ENCODE results near the gene RGS14. TPM values are rescaled to one million over a fixed set of nuclear protein-coding genes. Genes with fewer than 3 reads are reported as not detected.

RGS14 gene
- total and polyA plus RNA-seq, 2 donors (not counting 3 experiments of a cell fraction or from before 2014, with no cell fraction given), result 4.3 to 7.3 TPM

GRCh38 chr5:177346820-177347219, 10.9 kb upstream of the RGS14 start:
- CTCF ChIA-PET, result interaction anchor here (0.8 to 1.6 kb wide), 3 partner anchors 36 to 58 kb away, joined by 3 read pairs; no protein-coding TSS in a partner anchor
- Histone ChIP-seq H3K4me1 (ENCODE audit: control insufficient read depth, extremely low read depth, insufficient read depth, low read length) (peaks cover 17% of the 10 kb centered on the region), H3K4me2 (ENCODE audit: insufficient read depth, low read length) (no peak overlapping the region), H4K20me1 (replicated peaks; ENCODE audit: control insufficient read depth, extremely low read depth, insufficient read depth, low read length) (no peaks in the 10 kb centered on the region), H3K4me3 (replicated peaks in 1 of 3; ENCODE audit: insufficient read depth in 1 of 3, low read depth in 1 of 3, low read length in 3 of 3) (no peak overlapping the region), H3K36me3 (ENCODE audit: control insufficient read depth in 2 of 2, extremely low read depth in 1 of 2, insufficient read depth in 2 of 2, low read length in 2 of 2) (peaks cover 2 to 8% of the 10 kb centered on the region in 2 experiments), H3K27me3 (ENCODE audit: control insufficient read depth in 2 of 2, insufficient read depth in 2 of 2, low read length in 2 of 2) (no peaks in the 10 kb centered on the region), H2AFZ (ENCODE audit: low read depth, low read length) (no peak overlapping the region), H3K27ac (ENCODE audit: insufficient read depth, low read depth, low read length) (no peak overlapping the region), H3K79me2 (ENCODE audit: control insufficient read depth, insufficient read depth, low read length) (peaks cover 68% of the 10 kb centered on the region), H3K9ac (replicated peaks; ENCODE audit: extremely low read depth, insufficient read depth, low read length) (no peak overlapping the region), H3K9me1 (replicated peaks; ENCODE audit: control insufficient read depth, extremely low read depth, insufficient read depth, low read length) (no peaks in the 10 kb centered on the region), H3K9me3 (replicated peaks; ENCODE audit: control insufficient read depth, insufficient read depth, low read length) (no peaks in the 10 kb centered on the region)
- dilution Hi-C loops (cut with MboI; ENCODE audit: extremely low pct_ligation_motif_present, low sequenced_read_pairs) (no loop called here), intact Hi-C loops (cut with micrococcal nuclease) (no loop called here)
- POLR2A ChIA-PET, result no interaction called here
- TF ChIP-seq GATA2 (IDR thresholded peaks at IDR 0.05; ENCODE audit: insufficient read depth, insufficient read length, low read depth, low read length) (no peak), POLR2AphosphoS5 (IDR thresholded peaks at IDR 0.05; ENCODE audit: insufficient read depth, low read depth, low read length) (no peak), POLR2A (IDR thresholded peaks at IDR 0.05; ENCODE audit: low read depth, low read length) (no peak)
- BruUV-seq (replicated peaks), result no TSS peak
- DNase-seq (ENCODE audit: low read depth, low spot score), result no peak
- FAIRE-seq, result no peak

- dilution Hi-C loops (cut with MboI; ENCODE audit: extremely low pct_ligation_motif_present, low sequenced_read_pairs) (no loop called here), intact Hi-C loops (cut with micrococcal nuclease) (no loop called here)
- no peaks in the 10 kb centered on the region for H3K9me1 ChIP-seq (replicated peaks; ENCODE audit: control insufficient read depth, extremely low read depth, insufficient read depth, low read length)
- H3K36me3 ChIP-seq (ENCODE audit: control insufficient read depth in 2 of 2, extremely low read depth in 1 of 2, insufficient read depth in 2 of 2, low read length in 2 of 2), result peaks cover 2 to 6% of the 10 kb centered on the region in 2 experiments
- no peak overlapping the region for H3K27ac ChIP-seq (ENCODE audit: insufficient read depth, low read depth, low read length)
- ChIA-PET CTCF (no interaction called here), POLR2A (no interaction called here)
- H3K4me1 ChIP-seq (ENCODE audit: control insufficient read depth, extremely low read depth, insufficient read depth, low read length), result peaks cover 21% of the 10 kb centered on the region
- FAIRE-seq, result peak; percentile 40
- no peak overlapping the region for H3K9ac ChIP-seq (replicated peaks; ENCODE audit: extremely low read depth, insufficient read depth, low read length)
- BruUV-seq (replicated peaks), result no TSS peak
- H3K4me2 ChIP-seq (ENCODE audit: insufficient read depth, low read length), result no peak overlapping the region
- no peak overlapping the region for H3K4me3 ChIP-seq (replicated peaks in 1 of 3; ENCODE audit: insufficient read depth in 1 of 3, low read depth in 1 of 3, low read length in 3 of 3)
- peaks cover 65% of the 10 kb centered on the region for H3K79me2 ChIP-seq (ENCODE audit: control insufficient read depth, insufficient read depth, low read length)
- no peaks in the 10 kb centered on the region for H3K9me3 ChIP-seq (replicated peaks; ENCODE audit: control insufficient read depth, insufficient read depth, low read length)
- H3K27me3 ChIP-seq (ENCODE audit: control insufficient read depth in 2 of 2, insufficient read depth in 2 of 2, low read length in 2 of 2), result no peaks in the 10 kb centered on the region
- H4K20me1 ChIP-seq (replicated peaks; ENCODE audit: control insufficient read depth, extremely low read depth, insufficient read depth, low read length), result no peaks in the 10 kb centered on the region
- no peak for DNase-seq (ENCODE audit: low read depth, low spot score)
- TF ChIP-seq MYC (IDR thresholded peaks at IDR 0.05; ENCODE audit: low read depth, low read length) (no peak), GATA2 (IDR thresholded peaks at IDR 0.05; ENCODE audit: insufficient read depth, insufficient read length, low read depth, low read length) (no peak), JUN (IDR thresholded peaks at IDR 0.05; ENCODE audit: borderline replicate concordance, insufficient read depth, insufficient read length, low read depth) (no peak), EZH2 (IDR thresholded peaks at IDR 0.05; ENCODE audit: borderline replicate concordance, low read depth, low read length, severe bottlenecking) (no peak), CTCF (IDR thresholded peaks at IDR 0.05; ENCODE audit: extremely low read depth in 1 of 2, insufficient read depth in 1 of 2, low read depth in 1 of 2, low read length in 2 of 2) (no peak)
- H2AFZ ChIP-seq (ENCODE audit: low read depth, low read length), result no peak overlapping the region
Observed at GRCh38 chr5:177347699-177348098, 10.0 kb upstream of the RGS14 start.
